HG03439 (cell line): ENCODE measurements around the gene COL4A1.

ENCODE experiments used
- ATAC-seq: cut with Tn5 transposase; IDR thresholded peaks from one replicate; pipeline ENCODE4 v1.9.1; 2021; ENCODE audit warnings: mild to moderate bottlenecking, moderate library complexity; ENCODE audit not compliant: unreplicated experiment

The COL4A1 gene

DNA sequence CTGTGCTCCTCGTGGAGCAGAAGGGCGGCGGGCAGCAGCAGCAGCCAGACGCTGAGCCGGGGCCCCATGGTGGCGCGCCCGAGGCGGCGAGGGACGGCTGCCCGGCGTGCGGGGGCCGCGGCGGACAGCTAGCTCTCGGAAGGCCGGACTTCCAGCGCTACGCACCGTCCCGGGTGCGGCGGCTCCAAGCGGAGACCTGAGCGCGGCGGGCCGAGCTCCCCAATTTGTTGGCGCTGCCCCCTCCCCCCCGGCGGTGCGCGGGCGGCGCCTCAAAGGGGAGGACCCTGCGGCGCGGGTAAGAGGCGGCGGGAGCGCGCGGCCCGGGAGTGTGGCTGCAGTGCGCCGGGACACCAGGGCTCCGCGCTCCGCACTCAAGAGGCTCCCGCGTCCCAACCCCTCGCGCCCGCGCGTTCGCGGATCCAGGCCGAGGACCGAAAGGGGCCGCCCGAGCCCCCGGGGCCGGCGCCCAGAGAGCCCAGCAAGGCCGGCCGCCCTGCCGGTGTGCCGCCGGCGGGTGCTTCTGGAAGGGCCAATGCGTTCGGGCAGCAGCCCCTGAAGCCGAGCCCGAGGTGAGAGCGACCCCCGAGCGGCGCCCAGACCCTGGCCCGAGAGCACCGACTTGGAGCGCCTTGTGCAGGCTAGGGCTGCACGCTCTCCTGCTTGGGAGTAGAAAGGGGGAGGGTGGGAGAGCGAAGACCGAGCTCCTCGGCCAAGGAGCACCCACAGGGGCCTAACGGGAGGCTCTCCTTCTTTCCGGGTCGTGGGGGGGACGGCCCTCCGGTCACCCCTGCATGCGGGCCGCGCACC lies at the start of gene COL4A1, which contains the start of gene COL4A2:
TSS of gene COL4A1 (minus strand) at position 198 of the 807 bp plus-strand sequence. CDS start at position 68, 130 bp downstream.
TSS of gene COL4A2 (plus strand) at position 325 of the 807 bp plus-strand sequence. CDS start 620 bp downstream, outside the sequence.
- no peak for ATAC-seq

DNA sequence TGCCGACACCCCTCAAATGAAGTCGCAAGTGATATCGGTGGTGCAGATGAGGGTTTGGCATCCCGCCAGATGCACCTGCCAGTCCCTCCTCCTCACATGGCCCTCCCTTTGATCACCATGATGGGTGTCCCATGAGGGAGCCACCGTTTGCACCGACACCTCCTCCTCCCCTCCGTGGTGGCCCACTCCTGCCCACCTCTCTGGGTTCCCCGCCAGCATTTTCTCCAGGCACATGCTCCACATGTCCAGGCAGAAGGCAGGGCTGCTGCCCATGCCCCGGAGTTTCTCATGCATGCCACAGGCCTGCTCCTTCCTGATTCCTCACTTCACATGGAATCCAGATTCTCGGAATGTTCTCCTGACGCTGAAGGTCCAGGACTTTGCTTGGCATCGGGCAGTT lies 49.4 kb upstream of the COL4A1 start:
- no peak for ATAC-seq

- no peak for ATAC-seq
These were observed 47.9 kb upstream of the COL4A1 start for GRCh38 chr13:110354715-110355473.

DNA sequence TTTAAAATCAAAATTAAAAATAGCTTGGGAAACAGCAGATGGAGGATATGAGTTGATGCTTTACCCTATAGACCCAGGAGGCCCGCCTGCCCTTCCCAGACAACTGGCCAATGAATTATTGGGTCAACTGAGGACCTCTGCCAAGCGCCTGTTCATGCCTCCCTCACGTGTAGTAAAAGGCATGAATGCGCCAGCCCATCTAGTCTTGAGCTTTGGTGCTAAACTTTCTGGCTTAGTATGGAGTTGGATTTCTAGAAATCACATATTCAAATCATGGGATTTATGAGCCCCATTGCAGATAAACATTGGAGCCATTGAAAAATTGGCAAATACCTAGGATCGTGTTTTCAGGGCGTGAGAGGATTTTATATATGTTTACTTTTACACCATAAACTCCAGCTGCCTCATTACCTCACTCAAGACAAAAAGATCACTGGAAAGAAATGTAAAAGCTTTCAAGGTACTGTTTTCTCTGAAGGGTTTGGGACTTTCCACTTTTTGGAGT lies 47.2 kb upstream of the COL4A1 start:
- no peak for ATAC-seq

GRCh38 chr13:110353339-110353977 lies 46.5 kb upstream of the COL4A1 start:
- ATAC-seq, result no peak

DNA sequence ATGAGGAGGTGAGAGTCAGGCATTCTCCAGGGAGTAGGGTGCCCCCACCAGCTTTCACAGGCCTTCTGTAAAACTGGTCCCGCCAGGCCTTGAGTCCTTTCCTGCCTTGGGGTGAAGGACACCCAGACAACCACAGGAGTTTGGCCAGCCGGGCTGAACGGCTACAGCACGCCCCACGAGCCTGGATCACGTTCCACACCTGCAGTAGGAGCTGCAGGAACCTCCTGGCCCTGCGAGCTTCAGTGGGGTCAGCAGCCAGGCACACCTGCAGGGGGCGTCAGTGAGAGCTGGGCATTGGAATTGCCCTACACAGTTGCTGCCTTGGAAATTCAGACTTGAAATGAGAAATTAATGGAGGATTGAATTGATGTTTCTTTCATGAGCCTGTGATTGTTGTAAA lies 45.8 kb upstream of the COL4A1 start:
- no peak for ATAC-seq

DNA sequence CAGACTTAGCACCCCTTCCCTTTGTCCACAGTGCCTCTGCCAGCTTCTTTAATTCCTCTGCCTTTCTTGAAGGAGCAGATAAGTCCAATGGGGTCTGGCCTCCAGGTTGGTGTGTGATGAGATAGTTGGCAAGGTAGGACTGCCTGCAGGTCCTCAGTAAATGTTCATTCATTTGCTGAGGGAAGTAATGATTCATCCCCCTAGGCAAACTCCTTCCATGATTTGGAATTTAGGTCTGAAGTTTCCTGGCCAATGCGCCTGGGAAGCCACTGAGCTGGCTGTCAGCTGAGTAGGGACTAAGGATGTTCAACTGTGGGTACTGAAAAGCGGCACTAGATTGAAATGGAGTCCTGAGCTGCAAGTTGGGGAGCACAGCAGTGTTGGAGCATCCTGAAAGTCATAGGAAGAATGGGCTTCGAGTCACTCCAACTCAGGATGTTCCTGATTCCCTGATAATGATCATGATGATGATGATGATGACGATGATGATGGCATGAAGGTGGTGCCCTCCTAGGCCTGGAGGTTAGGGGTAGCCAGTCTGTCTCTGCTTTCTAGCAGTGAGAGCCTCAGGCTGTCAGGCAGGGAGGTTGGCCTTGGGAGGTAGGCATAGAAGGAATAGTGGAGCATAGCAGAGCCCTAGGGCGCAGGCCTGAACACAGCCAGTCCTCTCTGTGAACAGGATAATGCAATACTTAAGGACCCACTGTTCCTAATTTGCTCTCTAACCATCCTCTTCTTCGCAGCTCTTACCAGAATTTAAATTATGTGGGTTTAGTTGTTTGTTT lies 44.9 kb upstream of the COL4A1 start:
- no peak for ATAC-seq

- ATAC-seq, result no peak
These were observed 43.6 kb upstream of the COL4A1 start for GRCh38 chr13:110350509-110350908.

- ATAC-seq, result no peak
These were observed 43.1 kb upstream of the COL4A1 start for GRCh38 chr13:110350049-110350448.

DNA sequence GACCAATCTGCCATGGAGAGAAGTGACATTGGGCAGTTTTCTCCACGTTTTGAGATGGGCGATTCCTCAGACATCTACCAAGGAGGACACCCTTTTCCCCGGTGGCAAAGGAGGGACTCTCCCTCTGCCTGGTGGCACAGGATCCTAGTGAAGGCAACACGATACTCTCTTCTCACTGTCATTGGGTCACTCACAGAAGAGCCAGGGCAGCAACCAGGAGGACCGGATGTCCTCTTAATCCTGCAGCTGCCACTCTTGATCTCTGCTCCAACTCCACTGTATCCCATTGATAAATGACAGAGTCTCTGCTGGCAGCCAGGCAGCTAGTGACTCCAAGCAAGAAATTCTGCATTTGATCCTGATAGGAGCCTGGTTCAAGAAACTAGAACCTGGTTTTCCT lies 42.3 kb upstream of the COL4A1 start:
- no peak for ATAC-seq

GRCh38 chr13:110348309-110349105 lies 41.5 kb upstream of the COL4A1 start:
- no peak for ATAC-seq

DNA sequence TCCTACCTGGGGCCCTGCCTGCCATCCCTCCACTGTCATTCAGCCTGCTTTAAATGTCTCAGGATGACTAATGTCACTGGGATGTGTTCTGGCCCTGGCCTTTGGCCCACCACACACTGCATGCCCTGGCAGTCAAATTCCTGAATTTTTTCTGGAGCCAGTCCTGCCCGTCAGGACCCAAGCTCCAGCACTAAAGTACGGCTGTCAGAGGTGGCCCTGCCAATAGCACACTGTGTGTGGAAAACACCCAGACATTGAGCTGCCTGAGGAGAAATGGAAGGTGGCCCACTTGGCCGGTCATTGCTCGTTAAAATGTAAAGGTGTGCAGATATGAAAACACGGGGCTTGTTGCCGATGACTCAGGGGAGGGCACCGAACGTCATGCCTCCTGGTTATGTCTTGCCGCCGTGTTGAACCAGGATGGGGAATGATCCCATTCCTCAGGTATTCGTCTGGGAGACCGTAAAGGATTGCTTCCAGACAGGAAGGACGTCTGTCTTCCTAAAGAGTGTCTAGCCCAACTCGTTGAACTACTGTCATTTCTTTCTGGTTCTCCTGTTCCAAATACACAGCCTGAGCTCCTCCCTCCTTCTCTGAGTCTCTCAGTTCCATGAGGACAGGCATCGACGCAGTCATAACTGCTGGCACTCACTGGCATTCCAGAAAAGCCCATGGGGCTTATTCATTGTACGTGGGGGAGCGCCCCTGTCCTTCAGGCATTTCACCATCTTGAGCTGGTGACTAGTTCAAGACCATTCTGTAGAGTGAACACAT lies 40.8 kb upstream of the COL4A1 start:
- ATAC-seq, result no peak

- no peak for ATAC-seq
These were observed 40.1 kb upstream of the COL4A1 start for GRCh38 chr13:110347088-110347487.

- no peak for ATAC-seq
These were observed 39.7 kb upstream of the COL4A1 start for GRCh38 chr13:110346661-110347067.

GRCh38 chr13:110345701-110346100 lies 38.7 kb upstream of the COL4A1 start:
- ATAC-seq, result no peak

DNA sequence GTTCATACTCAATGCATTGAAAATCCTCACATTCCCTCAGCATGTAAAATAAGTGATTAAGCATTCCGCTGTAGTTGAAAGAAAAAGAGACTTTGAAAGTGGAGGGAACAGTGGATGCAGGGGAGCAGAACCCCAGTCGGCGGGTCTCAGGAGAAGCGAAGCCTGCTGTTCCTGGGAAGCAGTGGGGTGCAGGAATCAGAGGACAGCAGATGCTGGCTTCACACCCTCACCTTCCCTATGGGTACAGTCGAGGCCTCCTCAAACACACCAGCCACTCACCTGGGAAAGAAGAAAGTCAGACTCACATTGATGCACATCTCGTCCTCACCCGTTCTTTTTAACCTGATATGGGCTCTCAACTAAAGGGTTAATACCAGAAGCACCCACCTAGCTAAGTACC lies 38.3 kb upstream of the COL4A1 start:
- ATAC-seq, result no peak

- ATAC-seq, result no peak
These were observed 37.4 kb upstream of the COL4A1 start for GRCh38 chr13:110344320-110344719.

GRCh38 chr13:110343241-110343865 lies 36.4 kb upstream of the COL4A1 start:
- ATAC-seq, result no peak

DNA sequence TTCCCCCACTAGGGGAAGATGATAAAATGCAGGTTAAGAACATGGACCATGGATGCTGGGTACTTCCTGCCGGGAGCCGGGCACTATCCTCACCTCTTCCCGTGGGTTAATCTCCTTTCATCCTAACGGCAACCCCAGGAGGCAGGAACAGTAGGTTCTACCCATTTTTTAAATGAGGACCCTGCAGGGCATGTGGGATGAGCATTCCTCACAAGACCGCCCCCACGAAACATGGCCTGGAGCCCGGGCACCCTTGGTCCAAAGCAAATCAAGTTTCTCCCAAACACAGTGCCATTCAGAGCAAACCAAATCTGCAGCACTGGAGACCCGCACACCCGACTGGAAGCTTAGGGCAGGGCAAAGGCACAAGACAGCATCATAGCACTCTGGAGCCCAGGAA lies 35.5 kb upstream of the COL4A1 start:
- ATAC-seq, result no peak
